Activated B cell treated with CpG ODN at 0.5 μM for 24 hours (primary cell): Measurements from ENCODE around the gene ATG2A. TPM values are rescaled to one million over a fixed set of nuclear protein-coding genes. Genes with fewer than 3 reads are reported as not detected.
A peak's percentile ranks its signal among the peaks of the same experiment; 100 is the strongest.

ENCODE experiments used
- ATAC-seq: fragments of 200-7000 bp; cut with Tn5 transposase; one replicate; pipeline ENCODE4 v1.10.0; 2021; ENCODE audit warnings: low read depth, mild to moderate bottlenecking, moderate library complexity
- CTCF ChIA-PET: fragments of 350-600 bp; sonication (Branson Sonifier 250); formaldehyde crosslinking; loops from one replicate; lab custom pipeline; 2021; ENCODE audit warnings: antibody characterized with exemption; lab: Charles Lee
- POLR2A ChIA-PET: fragments of 350-600 bp; sonication (Branson Sonifier 250); formaldehyde crosslinking; loops from one replicate; lab custom pipeline; 2021; ENCODE audit warnings: antibody characterized with exemption; lab: Charles Lee
- DNase-seq: peaks from one replicate; pipeline ENCODE4 v3.0.0; 2022
- H3K27ac Mint-ChIP-seq: one replicate; pipeline ENCODE4 v1.8.0; 2020; ENCODE audit warnings: mixed read lengths
- H3K27me3 Mint-ChIP-seq: one replicate; pipeline ENCODE4 v1.8.0; 2021; ENCODE audit warnings: mixed read lengths
- H3K36me3 Mint-ChIP-seq: one replicate; pipeline ENCODE4 v1.8.0; 2021; ENCODE audit warnings: low read depth, mixed read lengths
- H3K4me1 Mint-ChIP-seq: one replicate; pipeline ENCODE4 v1.8.0; 2021; ENCODE audit warnings: mixed read lengths
- H3K4me3 Mint-ChIP-seq: one replicate; pipeline ENCODE4 v1.8.0; 2020; ENCODE audit warnings: mild to moderate bottlenecking, mixed read lengths
- H3K9me3 Mint-ChIP-seq: one replicate; pipeline ENCODE4 v1.8.0; 2020; ENCODE audit warnings: mixed read lengths
- intact Hi-C: fragments of 100-400 bp; cut with micrococcal nuclease; formaldehyde crosslinking; loops from one replicate; pipeline ENCODE4 v1.15.1; 2024
- total RNA-seq: library from RNA; stranded (reverse); gene quantifications from 2 replicates; pipeline ENCODE4 v1.2.3, GENCODE V29; 2022
- TF ChIP-seq, protein P1 (sequence below): fragments of 200-600 bp; IDR thresholded peaks from one replicate; pipeline ENCODE4 v1.8.0; 2022; ENCODE audit warnings: antibody characterized with exemption, mild to moderate bottlenecking

ATG2A gene
- total RNA-seq, 1 donor from 2014 or later: 35.0 TPM

DNA sequence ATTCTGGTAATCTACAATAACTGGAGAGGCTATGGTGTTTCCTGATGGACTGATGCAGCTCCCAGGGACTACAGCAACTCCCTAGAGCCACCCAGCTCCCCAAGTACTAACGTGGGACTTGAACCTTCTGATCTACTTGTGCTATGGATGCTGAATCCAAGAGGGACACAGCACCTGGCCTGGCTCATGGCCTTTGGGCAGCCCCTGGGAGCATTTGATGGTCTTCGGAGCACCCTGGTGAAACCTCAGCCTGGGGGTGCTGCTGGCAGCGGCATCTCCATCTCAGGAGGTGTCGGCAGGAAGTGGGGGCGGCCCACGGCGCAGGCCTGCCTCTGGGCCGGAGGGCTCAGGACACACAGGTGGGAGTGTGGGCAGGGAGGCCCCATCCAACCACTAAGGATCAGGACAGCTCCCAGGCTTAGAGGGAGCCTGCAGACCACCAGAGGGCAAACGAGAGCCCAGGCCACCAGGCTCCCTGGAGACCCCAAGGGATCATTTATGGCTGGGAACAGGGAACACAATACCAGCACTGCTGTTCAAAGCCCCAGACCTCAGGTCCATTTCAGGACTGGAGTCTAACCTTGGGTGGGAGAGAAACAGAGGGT lies 47.3 kb downstream of the ATG2A start:
- intact Hi-C loops: no loop called here
- no peaks in the 10 kb centered on the region for H3K9me3 Mint-ChIP-seq
- POLR2A ChIA-PET: interaction anchor here (0.6 to 27.6 kb wide), 4 partner anchors 16 to 144 kb away, joined by 3 to 1194 read pairs (median 330); partner anchors contain the start of genes ARL2 and EHD1
- H3K4me3 Mint-ChIP-seq: peak overlapping the region; percentile 73
- H3K36me3 Mint-ChIP-seq: peaks cover 77% of the 10 kb centered on the region
- H3K4me1 Mint-ChIP-seq: peaks cover 93% of the 10 kb centered on the region
- H3K27ac Mint-ChIP-seq: peak overlapping the region; percentile 69
- TF ChIP-seq, protein P1, sequence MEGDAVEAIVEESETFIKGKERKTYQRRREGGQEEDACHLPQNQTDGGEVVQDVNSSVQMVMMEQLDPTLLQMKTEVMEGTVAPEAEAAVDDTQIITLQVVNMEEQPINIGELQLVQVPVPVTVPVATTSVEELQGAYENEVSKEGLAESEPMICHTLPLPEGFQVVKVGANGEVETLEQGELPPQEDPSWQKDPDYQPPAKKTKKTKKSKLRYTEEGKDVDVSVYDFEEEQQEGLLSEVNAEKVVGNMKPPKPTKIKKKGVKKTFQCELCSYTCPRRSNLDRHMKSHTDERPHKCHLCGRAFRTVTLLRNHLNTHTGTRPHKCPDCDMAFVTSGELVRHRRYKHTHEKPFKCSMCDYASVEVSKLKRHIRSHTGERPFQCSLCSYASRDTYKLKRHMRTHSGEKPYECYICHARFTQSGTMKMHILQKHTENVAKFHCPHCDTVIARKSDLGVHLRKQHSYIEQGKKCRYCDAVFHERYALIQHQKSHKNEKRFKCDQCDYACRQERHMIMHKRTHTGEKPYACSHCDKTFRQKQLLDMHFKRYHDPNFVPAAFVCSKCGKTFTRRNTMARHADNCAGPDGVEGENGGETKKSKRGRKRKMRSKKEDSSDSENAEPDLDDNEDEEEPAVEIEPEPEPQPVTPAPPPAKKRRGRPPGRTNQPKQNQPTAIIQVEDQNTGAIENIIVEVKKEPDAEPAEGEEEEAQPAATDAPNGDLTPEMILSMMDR: no peak
- DNase-seq: no peak
- CTCF ChIA-PET: interaction anchor here (1.0 to 13.8 kb wide), 5 partner anchors 9 to 24 kb away, joined by 3 to 213 read pairs (median 8); no protein-coding TSS in a partner anchor
- no peaks in the 10 kb centered on the region for H3K27me3 Mint-ChIP-seq
- ATAC-seq: no peak

DNA sequence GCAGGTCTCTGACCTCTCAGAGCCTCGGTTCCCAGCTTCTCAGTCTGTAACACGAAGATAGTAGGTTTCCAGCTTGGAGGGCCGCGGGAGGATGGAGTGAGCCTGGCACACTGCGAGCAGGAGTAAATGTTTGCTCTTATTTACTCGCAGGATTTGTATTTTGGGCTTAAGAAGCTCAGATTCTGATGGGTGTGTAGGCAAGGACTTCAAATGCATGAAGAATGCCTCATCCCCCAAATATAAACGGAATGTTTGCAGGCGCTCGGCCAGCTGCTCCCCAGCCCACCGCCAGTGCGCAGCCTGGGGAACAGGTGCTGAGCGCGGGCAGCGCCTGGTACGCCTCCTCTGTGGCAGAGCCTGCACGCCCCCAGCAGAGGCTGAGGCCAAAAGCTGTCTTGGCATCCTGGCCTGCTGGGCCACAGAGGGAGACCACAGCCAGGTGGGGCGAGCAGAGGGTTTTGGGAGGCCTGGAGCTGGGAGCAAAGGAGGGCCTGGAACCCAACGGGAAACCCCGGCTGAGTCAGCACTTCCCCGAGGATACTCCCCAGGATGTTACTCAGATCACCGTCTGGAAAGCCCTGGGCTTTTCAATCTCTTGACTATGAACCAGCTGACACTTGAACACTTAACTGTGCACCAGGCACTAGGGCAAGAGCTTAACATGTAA lies 48.0 kb downstream of the ATG2A start:
- H3K4me1 Mint-ChIP-seq: peaks cover 93% of the 10 kb centered on the region
- ChIA-PET CTCF (interaction anchor here (1.0 to 13.8 kb wide), 5 partner anchors 9 to 25 kb away, joined by 3 to 213 read pairs (median 8); no protein-coding TSS in a partner anchor), POLR2A (interaction anchor here (0.6 to 27.6 kb wide), 4 partner anchors 16 to 145 kb away, joined by 3 to 1194 read pairs (median 330); partner anchors contain the start of genes ARL2 and EHD1)
- ATAC-seq (peak; percentile 14), DNase-seq (no peak)
- TF ChIP-seq, protein P1: no peak
- peaks cover 71% of the 10 kb centered on the region for H3K36me3 Mint-ChIP-seq
- intact Hi-C loops: no loop called here
- peak overlapping the region; percentile 69 for H3K27ac Mint-ChIP-seq
- no peaks in the 10 kb centered on the region for H3K27me3 Mint-ChIP-seq
- peak overlapping the region; percentile 63 for H3K4me3 Mint-ChIP-seq
- no peaks in the 10 kb centered on the region for H3K9me3 Mint-ChIP-seq

DNA sequence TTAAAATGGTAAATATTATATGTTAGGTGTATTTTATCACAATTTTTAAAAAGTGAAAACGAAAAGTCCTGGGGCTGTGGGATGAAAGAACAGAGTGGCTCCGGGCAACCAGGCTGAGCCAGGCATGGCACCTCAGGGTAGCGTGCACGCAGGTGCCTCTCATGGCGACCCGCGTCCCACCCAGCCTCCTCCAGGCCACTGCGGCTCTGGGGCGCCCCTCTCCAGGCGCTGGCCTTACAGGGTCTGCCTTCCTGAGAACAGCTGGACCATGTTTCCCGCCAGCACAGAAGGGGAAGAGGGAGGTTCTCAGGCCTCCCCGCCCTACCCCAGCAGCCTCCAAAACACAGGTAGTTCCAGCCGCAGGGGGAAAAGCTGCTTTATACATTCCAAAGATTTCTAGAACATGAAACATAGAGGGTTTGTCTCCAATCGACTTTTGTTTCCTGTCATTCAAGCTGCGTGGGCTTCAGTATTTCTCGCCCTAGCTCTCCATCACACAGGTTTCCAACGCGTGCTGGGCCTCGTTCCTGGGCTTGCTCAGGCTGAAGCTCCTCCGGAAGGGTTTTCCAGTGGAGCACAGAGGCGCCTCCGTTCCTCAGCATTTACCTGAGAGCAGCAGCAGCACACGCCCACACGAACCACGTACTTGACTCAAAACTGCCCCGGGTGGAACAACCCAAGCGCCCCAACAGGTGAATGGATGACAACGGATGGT lies 49.1 kb downstream of the ATG2A start:
- intact Hi-C loops: no loop called here

DNA sequence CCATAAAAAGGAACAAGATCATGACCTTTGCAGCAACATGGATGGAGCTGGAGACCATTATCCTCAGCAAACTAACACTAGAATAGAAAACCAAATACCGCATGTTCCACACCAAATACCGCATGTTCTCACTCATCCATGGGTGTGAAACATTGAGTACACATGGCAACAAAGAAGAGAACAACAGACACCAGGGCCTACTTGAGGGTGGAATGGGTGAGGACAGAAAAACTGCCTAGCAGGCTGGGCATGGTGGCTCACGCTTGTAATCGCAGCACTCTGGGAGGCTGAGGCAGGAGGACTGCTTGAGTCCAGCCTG lies 50.9 kb downstream of the ATG2A start:
- Mint-ChIP-seq H3K4me3 (peak overlapping the region; percentile 73), H3K9me3 (no peaks in the 10 kb centered on the region), H3K27me3 (no peaks in the 10 kb centered on the region), H3K4me1 (peaks cover 96% of the 10 kb centered on the region), H3K27ac (peak overlapping the region; percentile 92), H3K36me3 (peaks cover 56% of the 10 kb centered on the region)
- DNase-seq: no peak
- CTCF ChIA-PET: interaction anchor here (1.6 to 13.8 kb wide), 3 partner anchors 9 to 15 kb away, joined by 5 to 213 read pairs (median 10); partner anchors contain the start of gene EHD1
- ATAC-seq: peak; percentile 7
- TF ChIP-seq, protein P1: no peak
- intact Hi-C loops: no loop called here
- POLR2A ChIA-PET: interaction anchor here (0.6 to 27.6 kb wide), 8 partner anchors 13 to 467 kb away, joined by 3 to 1194 read pairs (median 6); partner anchors contain the start of genes EHD1, MAP4K2, NRXN2 and SF1

More for the DNA sequence above, 49.1 kb downstream of the ATG2A start:
- ChIA-PET CTCF (interaction anchor here (0.6 to 13.8 kb wide), 3 partner anchors 17 to 1863 kb away, joined by 3 to 213 read pairs (median 12); no protein-coding TSS in a partner anchor), POLR2A (interaction anchor here (0.7 to 27.6 kb wide), 4 partner anchors 15 to 146 kb away, joined by 5 to 1194 read pairs (median 330); partner anchors contain the start of genes ARL2, EHD1 and SF1)
- H3K27ac Mint-ChIP-seq: peak overlapping the region; percentile 50
- DNase-seq (no peak), ATAC-seq (no peak)
- H3K4me1 Mint-ChIP-seq: peaks cover 98% of the 10 kb centered on the region
- TF ChIP-seq, protein P1: no peak
- H3K4me3 Mint-ChIP-seq: peak overlapping the region; percentile 16
- H3K27me3 Mint-ChIP-seq: no peaks in the 10 kb centered on the region
- H3K36me3 Mint-ChIP-seq: peaks cover 66% of the 10 kb centered on the region
- no peaks in the 10 kb centered on the region for H3K9me3 Mint-ChIP-seq
